HCT116 (cell line): Measurements from ENCODE around the gene HCRT. TPM values are rescaled to one million over a fixed set of nuclear protein-coding genes. Genes with fewer than 3 reads are reported as not detected.

ENCODE experiments used
- ATAC-seq: fragments of 200-7000 bp; cut with Tn5 transposase; 2 replicates; pipeline ENCODE4 v1.9.1; 2020; ENCODE audit warnings: mild to moderate bottlenecking, moderate library complexity
- BruUV-seq: library from RNA; stranded (reverse); fragments of 400-500 nt; replicated peaks from 2 replicates; lab custom pipeline; 2021; lab: Mats Ljungman, UMichigan
- CTCF ChIA-PET: fragments of 300-600 bp; sonication (Branson Sonifier 250); formaldehyde crosslinking; loops from one replicate; lab custom pipeline; 2021; ENCODE audit warnings: antibody characterized with exemption; lab: Charles Lee
- POLR2A ChIA-PET: fragments of 300-600, 350-600 bp; sonication (Branson Sonifier 250); formaldehyde crosslinking; loops from one replicate; lab custom pipeline; 2021; ENCODE audit warnings: antibody characterized with exemption; lab: Charles Lee
- RAD21 ChIA-PET, 2 experiments: fragments of 300-600 bp; sonication (Branson Sonifier 250); formaldehyde crosslinking; loops; one replicate each; lab custom pipeline; 2023; ENCODE audit warnings: low total read pairs in 2 of 2; ENCODE audit not compliant: uncharacterized antibody in 2 of 2, unreplicated experiment in 2 of 2, low non-redundant PET in 1 of 2; lab: Charles Lee
- DNase-seq: peaks from one replicate; pipeline ENCODE4 v3.0.0-alpha.2; 2010; ENCODE audit warnings: low read depth, low spot score
- H2AFZ ChIP-seq: fragments of 200-600 bp; shearing (Covaris generic), sonication (generic); 2 replicates; pipeline ENCODE4 v1.6.1; 2017; ENCODE audit warnings: low read depth, mixed run types, mixed read lengths, antibody characterized with exemption, low read length; ENCODE audit not compliant: poor library complexity, severe bottlenecking
- H3K27ac ChIP-seq: 2 replicates; pipeline ENCODE4 v1.5.1; 2012; ENCODE audit warnings: low read depth, low read length
- H3K27me3 ChIP-seq: fragments of 200-600 bp; sonication (generic); 2 replicates; pipeline ENCODE4 v1.6.1; 2016; ENCODE audit warnings: mixed run types, low read length, mixed read lengths; ENCODE audit not compliant: insufficient read depth
- H3K36me3 ChIP-seq, 2 experiments: fragments of 200-500 bp in 1 of 2; fragments of 200-600 bp in 1 of 2; sonication (Bioruptor generic) in 1 of 2; sonication (generic) in 1 of 2; 2 replicates each; pipeline versions ENCODE4 v1.5.1 to v1.6.1; 2014 to 2016; ENCODE audit warnings: low read length in 2 of 2, inconsistent platforms in 1 of 2, mixed read lengths in 1 of 2, mixed run types in 1 of 2; ENCODE audit not compliant: insufficient read depth in 2 of 2, control insufficient read depth in 1 of 2
- H3K4me1 ChIP-seq, 2 experiments: fragments of 200-600 bp in 1 of 2; sonication (generic) in 1 of 2; 2 replicates each; pipeline versions ENCODE4 v1.5.1 to v1.6.1; 2012 to 2017; ENCODE audit warnings: low read length in 2 of 2, inconsistent platforms in 1 of 2, mild to moderate bottlenecking in 1 of 2, mixed read lengths in 1 of 2, mixed run types in 1 of 2, moderate library complexity in 1 of 2; ENCODE audit not compliant: insufficient read depth in 2 of 2, control insufficient read depth in 1 of 2
- H3K4me2 ChIP-seq: fragments of 200-600 bp; sonication (generic); 2 replicates; pipeline ENCODE4 v1.6.1; 2017; ENCODE audit warnings: mixed run types, low read length, mixed read lengths
- H3K4me3 ChIP-seq, 2 experiments: fragments of 200-600 bp in 1 of 2; sonication (generic) in 1 of 2; replicated peaks in 1 of 2; 2 replicates each; pipeline ENCODE4 v1.5.1; 2011 to 2016; ENCODE audit warnings: low read length in 2 of 2, control low read depth in 1 of 2, low read depth in 1 of 2, mild to moderate bottlenecking in 1 of 2, mixed read lengths in 1 of 2, mixed run types in 1 of 2
- H3K79me2 ChIP-seq: fragments of 200-600 bp; sonication (generic); 2 replicates; pipeline ENCODE4 v1.6.1; 2017; ENCODE audit warnings: mild to moderate bottlenecking, mixed run types, low read length, moderate library complexity, mixed read lengths; ENCODE audit not compliant: insufficient read depth
- H3K9ac ChIP-seq: fragments of 200-600 bp; sonication (generic); 2 replicates; pipeline ENCODE4 v1.6.1; 2016; ENCODE audit warnings: low read length, mixed read lengths
- H3K9me2 ChIP-seq: fragments of 200-600 bp; sonication (generic), shearing (Covaris generic); 2 replicates; pipeline ENCODE4 v1.6.1; 2017; ENCODE audit warnings: mixed run types, mild to moderate bottlenecking, moderate library complexity; ENCODE audit not compliant: insufficient read depth
- H3K9me3 ChIP-seq, 2 experiments: fragments of 200-500 bp in 1 of 2; fragments of 200-600 bp in 1 of 2; sonication (Bioruptor generic) in 1 of 2; sonication (generic) in 1 of 2; 2 replicates each; pipeline ENCODE4 v1.6.1; 2014 to 2017; ENCODE audit warnings: low read length in 2 of 2, mixed read lengths in 2 of 2, inconsistent platforms in 1 of 2, low read depth in 1 of 2, mild to moderate bottlenecking in 1 of 2, mixed run types in 1 of 2, moderate library complexity in 1 of 2; ENCODE audit not compliant: control insufficient read depth in 1 of 2, insufficient read depth in 1 of 2
- H4K20me1 ChIP-seq: fragments of 200-600 bp; sonication (generic), shearing (Covaris generic); 2 replicates; pipeline ENCODE4 v1.6.1; 2017; ENCODE audit warnings: mixed run types, mild to moderate bottlenecking, moderate library complexity; ENCODE audit not compliant: insufficient read depth
- CEBPB ChIP-seq: IDR thresholded peaks from 2 replicates; pipeline ENCODE4 v1.6.1; 2012; ENCODE audit warnings: low read depth
- CTCF ChIP-seq, 3 experiments: fragments of 200-600 bp in 1 of 3; sonication (generic) in 1 of 3; IDR thresholded peaks in 2 of 3; conservative IDR thresholded peaks in 1 of 3; 2 replicates each; pipeline ENCODE4 v1.5.1; 2012 to 2017; ENCODE audit warnings: low read depth in 2 of 3, low read length in 2 of 3, antibody characterized with exemption in 1 of 3, borderline replicate concordance in 1 of 3, control low read depth in 1 of 3, mild to moderate bottlenecking in 1 of 3, mixed read lengths in 1 of 3, mixed run types in 1 of 3, moderate library complexity in 1 of 3; ENCODE audit not compliant: insufficient read depth in 1 of 3
- ELF1 ChIP-seq: IDR thresholded peaks from 2 replicates; pipeline ENCODE4 v1.6.1; 2012; ENCODE audit warnings: low read depth, borderline replicate concordance
- EZH2phosphoT487 ChIP-seq: fragments of 200-600 bp; IDR thresholded peaks from 2 replicates; pipeline ENCODE4 v1.6.1; 2018; ENCODE audit warnings: antibody characterized with exemption, borderline replicate concordance
- FOSL1 ChIP-seq: IDR thresholded peaks from 2 replicates; pipeline ENCODE4 v1.6.1; 2012; ENCODE audit warnings: low read depth
- POLR2A ChIP-seq: IDR thresholded peaks from 2 replicates; pipeline ENCODE4 v1.7.0; 2011; ENCODE audit warnings: borderline replicate concordance; ENCODE audit not compliant: insufficient read depth, insufficient read length; ENCODE audit errors: extremely low read depth
- POLR2AphosphoS5 ChIP-seq: IDR thresholded peaks from 2 replicates; pipeline ENCODE4 v1.6.1; 2011; ENCODE audit warnings: mild to moderate bottlenecking, low read depth, low read length, moderate library complexity
- RAD21 ChIP-seq: IDR thresholded peaks from 2 replicates; pipeline ENCODE4 v1.6.1; 2012; ENCODE audit warnings: low read depth, mild to moderate bottlenecking
- REST ChIP-seq: IDR thresholded peaks from 2 replicates; pipeline ENCODE4 v1.6.1; 2012; ENCODE audit warnings: low read depth
- SP1 ChIP-seq: IDR thresholded peaks from 2 replicates; pipeline ENCODE4 v1.6.1; 2012; ENCODE audit warnings: low read depth
- SRF ChIP-seq: IDR thresholded peaks from 2 replicates; pipeline ENCODE4 v1.6.1; 2012; ENCODE audit warnings: low read depth
- TCF7L2 ChIP-seq: IDR thresholded peaks from 2 replicates; pipeline ENCODE4 v1.7.0; 2011; ENCODE audit warnings: borderline replicate concordance, inconsistent platforms; ENCODE audit not compliant: insufficient read depth, insufficient read length; ENCODE audit errors: extremely low read depth
- YY1 ChIP-seq: IDR thresholded peaks from 2 replicates; pipeline ENCODE4 v1.6.1; 2011; ENCODE audit warnings: low read length, low read depth, moderate library complexity, mild to moderate bottlenecking; ENCODE audit not compliant: insufficient replicate concordance; ENCODE audit errors: extremely low read depth
- ZBTB33 ChIP-seq: IDR thresholded peaks from 2 replicates; pipeline ENCODE4 v1.6.1; 2011; ENCODE audit warnings: mild to moderate bottlenecking, low read length, moderate library complexity; ENCODE audit not compliant: insufficient replicate concordance; ENCODE audit errors: extremely low read depth
- ZFX ChIP-seq: fragments of 450-650 bp; IDR thresholded peaks from 2 replicates; pipeline ENCODE4 v1.6.1; 2017
- ZNF274 ChIP-seq: fragments of 200-500 bp; sonication (Bioruptor generic); IDR thresholded peaks from 2 replicates; pipeline ENCODE4 v1.6.1; 2014; ENCODE audit warnings: mild to moderate bottlenecking, low read depth, low read length, inconsistent platforms
- intact Hi-C: fragments of 100-400 bp; cut with micrococcal nuclease; formaldehyde crosslinking; loops from 2 replicates; pipeline ENCODE4 v1.10.0; 2022
- total RNA-seq: library from RNA; stranded (reverse); gene quantifications from one replicate; pipeline ENCODE4 v1.2.1, GENCODE V29; 2021; ENCODE audit not compliant: unreplicated experiment
- TF ChIP-seq, protein P1 (sequence below): IDR thresholded peaks from 2 replicates; pipeline ENCODE4 v1.6.1; 2012

HCRT gene
- total RNA-seq, 1 experiment from 2014 or later, result not detected

GRCh38 chr17:42135664-42136653 is 49.3 kb downstream of the HCRT start:
- peaks cover 0 to 11% of the 10 kb centered on the region in 2 experiments; a peak in 2 of 4 replicates for H3K4me1 ChIP-seq
- H3K27me3 ChIP-seq, result no peaks in the 10 kb centered on the region
- peaks cover under 1 to 10% of the 10 kb centered on the region in 2 experiments; a peak in 3 of 4 replicates for H3K36me3 ChIP-seq
- no peaks in the 10 kb centered on the region for H4K20me1 ChIP-seq
- DNase-seq, result peak; percentile 7
- no peak overlapping the region for H3K9ac ChIP-seq
- H3K27ac ChIP-seq, result no peak overlapping the region
- H3K9me2 ChIP-seq, result no peaks in the 10 kb centered on the region
- POLR2A ChIA-PET, result no interaction called here
- no peak overlapping the region for H2AFZ ChIP-seq
- no peak for TF ChIP-seq TCF7L2
- no peak for TF ChIP-seq EZH2phosphoT487
- TF ChIP-seq RAD21, result no peak
- no peak for TF ChIP-seq REST
- TF ChIP-seq CTCF (IDR thresholded peaks at IDR 0.05 in 2 of 3, conservative IDR thresholded peaks at IDR 0.05 in 1 of 3; ENCODE audit: borderline replicate concordance in 1 of 3, insufficient read depth in 1 of 3, low read depth in 2 of 3, low read length in 2 of 3), result no peak
- no peak for TF ChIP-seq ZNF274
- no peak for TF ChIP-seq CEBPB
- no peak for TF ChIP-seq ZFX
- TF ChIP-seq YY1, result no peak
- TF ChIP-seq SP1, result no peak
- TF ChIP-seq, protein P1, sequence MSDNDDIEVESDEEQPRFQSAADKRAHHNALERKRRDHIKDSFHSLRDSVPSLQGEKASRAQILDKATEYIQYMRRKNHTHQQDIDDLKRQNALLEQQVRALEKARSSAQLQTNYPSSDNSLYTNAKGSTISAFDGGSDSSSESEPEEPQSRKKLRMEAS, result no peak
- no peak for TF ChIP-seq POLR2AphosphoS5
- no peak for TF ChIP-seq ZBTB33
- TF ChIP-seq POLR2A, result no peak
- TF ChIP-seq SRF, result no peak
- TF ChIP-seq FOSL1, result no peak
- no peak for TF ChIP-seq ELF1
- CTCF ChIA-PET, result interaction anchor here (0.9 to 1.1 kb wide), 2 partner anchors 107 to 391 kb away, joined by 3 to 4 read pairs; no protein-coding TSS in a partner anchor
- H3K4me3 ChIP-seq, result no peak overlapping the region
- no TSS peak for BruUV-seq
- intact Hi-C loops, result no loop called here
- peak overlapping the region; percentile 17; the same call in 1 of the 2 replicates for H3K4me2 ChIP-seq
- RAD21 ChIA-PET, result no interaction called here
- H3K9me3 ChIP-seq, result no peaks in the 10 kb centered on the region
- ATAC-seq, result no peak
- peaks cover 96% of the 10 kb centered on the region for H3K79me2 ChIP-seq
